SU-DHL-6 (cell line): ENCODE measurements around the gene LCP2.

Source experiments
- H2AFZ ChIP-seq: fragments of 200-600 bp; sonication (generic); 2 replicates; pipeline ENCODE4 v1.6.1; 2014; ENCODE audit warnings: low read depth, mild to moderate bottlenecking, moderate library complexity, mixed read lengths, antibody characterized with exemption, low read length; ENCODE audit not compliant: severe bottlenecking
- H3F3A ChIP-seq: fragments of 200-600 bp; shearing (Covaris generic); 2 replicates; pipeline ENCODE4 v1.6.0; 2016; ENCODE audit warnings: antibody characterized with exemption, mild to moderate bottlenecking; ENCODE audit not compliant: insufficient read depth
- H3K27ac ChIP-seq: fragments of 200-600 bp; sonication (generic); 2 replicates; pipeline ENCODE4 v1.5.1; 2016; ENCODE audit warnings: low read depth, mild to moderate bottlenecking, low read length, moderate library complexity, mixed read lengths
- H3K27me3 ChIP-seq: fragments of 200-600 bp; sonication (generic), shearing (Covaris generic); 2 replicates; pipeline ENCODE4 v1.6.0; 2014; ENCODE audit warnings: mild to moderate bottlenecking, low read length
- H3K36me3 ChIP-seq: fragments of 200-600 bp; sonication (generic); 2 replicates; pipeline ENCODE4 v1.6.1; 2014; ENCODE audit warnings: mild to moderate bottlenecking, low read length, mixed read lengths
- H3K4me2 ChIP-seq: fragments of 300-600, 200-600 bp; shearing (Covaris generic), sonication (generic); 2 replicates; pipeline ENCODE4 v1.6.0; 2014; ENCODE audit warnings: low read length, low read depth, mild to moderate bottlenecking; ENCODE audit not compliant: poor library complexity, severe bottlenecking
- H3K4me3 ChIP-seq: fragments of 200-600 bp; sonication (generic); 2 replicates; pipeline ENCODE4 v1.5.1; 2014; ENCODE audit warnings: antibody characterized with exemption, low read length, mild to moderate bottlenecking, mixed read lengths; ENCODE audit not compliant: insufficient read depth, poor library complexity, severe bottlenecking
- H3K79me2 ChIP-seq: fragments of 200-600 bp; sonication (generic); 2 replicates; pipeline ENCODE4 v1.6.1; 2014; ENCODE audit warnings: mild to moderate bottlenecking, low read length, moderate library complexity; ENCODE audit not compliant: insufficient read depth
- H3K9ac ChIP-seq: fragments of 200-600 bp; sonication (generic); 2 replicates; pipeline ENCODE4 v1.7.0; 2014; ENCODE audit warnings: mild to moderate bottlenecking, low read length
- H3K9me2 ChIP-seq: fragments of 200-600 bp; sonication (generic); replicated peaks from 2 replicates; pipeline ENCODE4 v1.6.1; 2014; ENCODE audit warnings: low read length; ENCODE audit not compliant: insufficient read depth
- H3K9me3 ChIP-seq: fragments of 200-600 bp; sonication (generic); 2 replicates; pipeline ENCODE4 v1.6.1; 2014; ENCODE audit warnings: low read length, mixed read lengths; ENCODE audit not compliant: insufficient read depth
- H4K20me1 ChIP-seq: fragments of 200-600 bp; sonication (generic); 2 replicates; pipeline ENCODE4 v1.6.1; 2014; ENCODE audit warnings: low read depth, mild to moderate bottlenecking, antibody characterized with exemption, low read length, moderate library complexity, mixed read lengths
- EZH2phosphoT487 ChIP-seq: fragments of 200-600 bp; sonication (generic), shearing (Covaris generic); conservative IDR thresholded peaks from 2 replicates; pipeline ENCODE4 v1.6.1; 2018; ENCODE audit warnings: mild to moderate bottlenecking, antibody characterized with exemption, low read length, moderate library complexity, mixed read lengths
- TF ChIP-seq, protein P1 (sequence below): fragments of 200-600 bp; sonication (generic); IDR thresholded peaks from one replicate; pipeline ENCODE4 v1.5.1; 2017; ENCODE audit warnings: antibody characterized with exemption, mild to moderate bottlenecking, low read length, moderate library complexity; ENCODE audit not compliant: insufficient read depth, poor library complexity, severe bottlenecking

Gene LCP2

DNA sequence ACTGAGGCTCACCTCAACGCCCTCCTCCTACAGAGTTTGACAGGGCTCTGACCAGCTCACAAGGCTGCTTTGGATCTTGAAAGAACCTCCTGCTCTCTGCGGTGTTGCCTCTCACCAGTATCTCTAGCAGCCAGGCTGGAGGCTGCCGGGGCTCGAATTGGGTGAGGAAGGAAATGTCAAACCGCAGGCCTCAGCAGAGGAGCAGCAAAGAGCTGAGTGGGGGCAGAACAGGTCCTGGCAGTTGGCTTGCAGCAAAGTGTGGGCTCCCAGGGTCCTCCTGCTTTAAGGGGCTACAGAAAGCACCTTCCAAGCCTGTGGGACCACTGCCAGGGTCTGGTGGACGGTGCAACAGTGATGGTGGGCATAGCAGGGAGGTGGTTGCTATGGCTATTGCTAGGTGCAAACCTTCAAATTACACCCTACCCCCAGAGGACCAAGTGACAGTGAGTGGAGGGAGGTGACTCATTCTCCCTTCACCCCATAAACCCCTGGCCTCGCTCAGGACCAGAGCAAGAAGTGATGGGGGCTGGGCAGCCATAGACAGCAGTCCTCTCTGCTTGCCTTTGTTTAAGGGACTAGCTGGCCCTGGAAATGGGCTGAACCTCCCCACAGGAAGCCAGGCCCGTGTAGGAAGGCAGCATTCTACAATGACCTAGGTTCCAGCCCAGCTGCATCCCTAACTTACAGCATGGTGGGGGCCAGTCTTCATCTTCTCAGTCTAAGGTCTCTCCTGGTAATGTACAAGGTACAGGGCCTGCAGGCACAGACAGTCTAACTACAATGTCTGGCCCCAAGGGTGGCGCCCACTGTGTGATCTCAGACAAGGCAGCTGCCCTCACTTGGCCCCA lies 18.7 kb downstream of the LCP2 start:
- H3K9ac ChIP-seq = no peak overlapping the region
- H3K27me3 ChIP-seq = no peaks in the 10 kb centered on the region; the same call in 1 of the 2 replicates
- no peaks in the 10 kb centered on the region for H3K9me2 ChIP-seq
- no peaks in the 10 kb centered on the region for H3F3A ChIP-seq
- 0 out of 2 replicates have a peak overlapping the region, but pooled peaks have one; percentile 21 for H3K27ac ChIP-seq
- H2AFZ ChIP-seq = no peak overlapping the region
- no peaks in the 10 kb centered on the region for H3K9me3 ChIP-seq
- no peaks in the 10 kb centered on the region for H3K36me3 ChIP-seq
- H3K79me2 ChIP-seq = no peaks in the 10 kb centered on the region
- no peak overlapping the region for H3K4me3 ChIP-seq
- H4K20me1 ChIP-seq = no peaks in the 10 kb centered on the region
- peak overlapping the region; percentile 25 for H3K4me2 ChIP-seq
- TF ChIP-seq, protein P1, sequence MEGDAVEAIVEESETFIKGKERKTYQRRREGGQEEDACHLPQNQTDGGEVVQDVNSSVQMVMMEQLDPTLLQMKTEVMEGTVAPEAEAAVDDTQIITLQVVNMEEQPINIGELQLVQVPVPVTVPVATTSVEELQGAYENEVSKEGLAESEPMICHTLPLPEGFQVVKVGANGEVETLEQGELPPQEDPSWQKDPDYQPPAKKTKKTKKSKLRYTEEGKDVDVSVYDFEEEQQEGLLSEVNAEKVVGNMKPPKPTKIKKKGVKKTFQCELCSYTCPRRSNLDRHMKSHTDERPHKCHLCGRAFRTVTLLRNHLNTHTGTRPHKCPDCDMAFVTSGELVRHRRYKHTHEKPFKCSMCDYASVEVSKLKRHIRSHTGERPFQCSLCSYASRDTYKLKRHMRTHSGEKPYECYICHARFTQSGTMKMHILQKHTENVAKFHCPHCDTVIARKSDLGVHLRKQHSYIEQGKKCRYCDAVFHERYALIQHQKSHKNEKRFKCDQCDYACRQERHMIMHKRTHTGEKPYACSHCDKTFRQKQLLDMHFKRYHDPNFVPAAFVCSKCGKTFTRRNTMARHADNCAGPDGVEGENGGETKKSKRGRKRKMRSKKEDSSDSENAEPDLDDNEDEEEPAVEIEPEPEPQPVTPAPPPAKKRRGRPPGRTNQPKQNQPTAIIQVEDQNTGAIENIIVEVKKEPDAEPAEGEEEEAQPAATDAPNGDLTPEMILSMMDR = no peak
- TF ChIP-seq EZH2phosphoT487 = no peak

DNA sequence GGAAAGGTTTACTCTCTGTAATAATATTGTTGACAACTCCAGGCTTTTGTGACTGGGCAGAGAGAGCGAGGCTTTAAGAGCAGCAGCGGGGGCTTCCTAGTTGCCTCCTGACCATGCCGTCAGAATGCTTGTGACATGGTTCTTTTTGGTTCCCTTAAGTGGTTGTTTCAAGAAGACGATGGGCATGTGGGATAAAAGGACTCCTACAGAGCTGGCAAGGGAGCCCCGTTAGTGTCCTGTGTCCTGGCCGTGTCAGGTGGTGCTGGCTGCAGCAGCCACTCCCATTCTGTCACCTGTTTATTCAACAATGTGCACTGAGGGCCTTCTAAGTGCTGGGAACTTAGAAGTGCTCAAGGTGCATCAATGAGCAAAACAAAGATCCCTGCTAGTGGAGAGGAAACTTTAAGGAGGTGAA lies 19.7 kb downstream of the LCP2 start:
- Histone ChIP-seq H3K79me2 (no peaks in the 10 kb centered on the region), H4K20me1 (no peaks in the 10 kb centered on the region), H3K9me2 (no peaks in the 10 kb centered on the region), H3K4me2 (no peak overlapping the region), H3K4me3 (no peak overlapping the region), H3K36me3 (no peaks in the 10 kb centered on the region), H3K9me3 (no peaks in the 10 kb centered on the region), H3F3A (no peaks in the 10 kb centered on the region), H3K27me3 (no peaks in the 10 kb centered on the region), H3K27ac (no peak overlapping the region), H3K9ac (no peak overlapping the region), H2AFZ (no peak overlapping the region)
- no peak for TF ChIP-seq EZH2phosphoT487
- TF ChIP-seq, protein P1 = no peak

DNA sequence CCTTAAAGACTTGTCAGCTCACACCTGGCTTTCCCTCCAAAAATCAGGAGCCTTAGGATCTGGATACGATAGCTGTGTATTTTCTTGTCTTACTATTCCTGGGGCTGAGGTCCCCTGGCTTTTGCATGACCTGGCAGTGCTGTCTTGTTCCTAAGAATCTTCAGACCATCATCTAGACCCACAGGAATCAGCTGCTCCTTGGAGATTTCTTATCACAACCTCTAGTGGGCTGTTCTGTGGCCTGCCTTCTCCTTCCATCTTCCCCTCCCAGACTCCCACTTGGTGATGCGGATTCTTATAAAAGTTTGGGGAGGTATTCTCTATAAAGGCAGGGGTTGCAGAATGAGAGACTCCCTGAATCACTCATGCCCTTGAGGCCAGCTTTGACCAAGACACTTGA lies 21.4 kb downstream of the LCP2 start:
- Histone ChIP-seq H3K27me3 (no peaks in the 10 kb centered on the region), H3K4me2 (no peak overlapping the region), H3K27ac (no peak overlapping the region), H3K9me2 (no peaks in the 10 kb centered on the region), H3K9me3 (no peaks in the 10 kb centered on the region), H3K79me2 (no peaks in the 10 kb centered on the region), H3F3A (no peaks in the 10 kb centered on the region), H3K9ac (no peak overlapping the region), H4K20me1 (no peaks in the 10 kb centered on the region), H3K4me3 (no peak overlapping the region), H2AFZ (no peak overlapping the region), H3K36me3 (no peaks in the 10 kb centered on the region)
- TF ChIP-seq, protein P1 = no peak
- no peak for TF ChIP-seq EZH2phosphoT487
